GM12878 (cell line): ENCODE measurements around the gene ALOX12. TPM values are rescaled to one million over a fixed set of nuclear protein-coding genes. Genes with fewer than 3 reads are reported as not detected.
"Not testable (repeated sequence)": the region's sequence is repeated elsewhere in the genome, so short reads cannot be mapped to it uniquely, and the experiment has no call there.

Experiments used
- ATAC-seq: fragments of 200-7000 bp; cut with Tn5 transposase; 3 replicates; pipeline ENCODE4 v1.9.1; 2020; ENCODE audit warnings: mild to moderate bottlenecking, moderate library complexity
- BruUV-seq: library from RNA; stranded (reverse); fragments of 400-500 nt; replicated peaks from 2 replicates; lab custom pipeline; 2021; lab: Mats Ljungman, UMichigan
- CTCF ChIA-PET: fragments of 300-600 bp; sonication (Branson Sonifier 250); formaldehyde crosslinking; extraction: SDS; loops from one replicate; lab custom pipeline; 2021; ENCODE audit warnings: inconsistent platforms; lab: Yijun Ruan, JAX
- POLR2A ChIA-PET: fragments of 350-600 bp; formaldehyde crosslinking; extraction: SDS; loops from one replicate; lab custom pipeline; 2021; ENCODE audit warnings: inconsistent platforms; lab: Charles Lee
- RAD21 ChIA-PET: fragments of 300-600 bp; sonication (Branson Sonifier 250); formaldehyde crosslinking; loops from one replicate; lab custom pipeline; 2023; ENCODE audit warnings: antibody characterized with exemption; ENCODE audit not compliant: unreplicated experiment; lab: Charles Lee
- SMC1A ChIA-PET: fragments of 300-600 bp; sonication (Branson Sonifier 250); formaldehyde crosslinking; loops from one replicate; lab custom pipeline; 2023; ENCODE audit not compliant: unreplicated experiment, uncharacterized antibody; lab: Charles Lee
- DNase-seq: peaks from one replicate; pipeline ENCODE4 v3.0.0-alpha.2; 2011; ENCODE audit warnings: low read depth, low spot score
- FAIRE-seq: peaks from 3 replicates; lab custom pipeline; 2011; peaks lifted over from hg19 to GRCh38; lab: Jason Lieb, UNC
- H2AFZ ChIP-seq: 2 replicates; pipeline ENCODE4 v1.6.0; 2011; ENCODE audit warnings: low read depth, low read length, control low read depth; ENCODE audit not compliant: control insufficient read depth
- H3K27ac ChIP-seq: 2 replicates; pipeline ENCODE4 v1.5.1; 2011; ENCODE audit warnings: control low read depth; ENCODE audit not compliant: control insufficient read depth, insufficient read depth
- H3K27me3 ChIP-seq, 2 experiments: replicated peaks in 1 of 2; 2 replicates each; pipeline versions ENCODE4 v1.6.0 to v1.6.1; 2011; ENCODE audit warnings: low read length in 1 of 2; ENCODE audit not compliant: control insufficient read depth in 2 of 2, insufficient read depth in 2 of 2
- H3K36me3 ChIP-seq, 2 experiments: 2 replicates each; pipeline ENCODE4 v1.5.1; 2011; ENCODE audit warnings: low read length in 1 of 2; ENCODE audit not compliant: control insufficient read depth in 2 of 2, insufficient read depth in 2 of 2
- H3K4me1 ChIP-seq: 2 replicates; pipeline ENCODE4 v1.6.1; 2011; ENCODE audit warnings: mild to moderate bottlenecking, low read length, moderate library complexity, mixed read lengths; ENCODE audit not compliant: control insufficient read depth, insufficient read depth
- H3K4me2 ChIP-seq: 2 replicates; pipeline ENCODE4 v1.6.0; 2011; ENCODE audit warnings: control low read depth; ENCODE audit not compliant: control insufficient read depth, insufficient read depth
- H3K4me3 ChIP-seq: fragments of 200-600 bp; sonication (generic); 2 replicates; pipeline ENCODE4 v1.5.1; 2016
- H3K79me2 ChIP-seq: 2 replicates; pipeline ENCODE4 v1.6.0; 2011; ENCODE audit warnings: low read length; ENCODE audit not compliant: control insufficient read depth, insufficient read depth
- H3K9ac ChIP-seq: 2 replicates; pipeline ENCODE4 v1.8.0; 2011; ENCODE audit warnings: low read length, control low read depth, mixed read lengths; ENCODE audit not compliant: control insufficient read depth, insufficient read depth
- H3K9me3 ChIP-seq: replicated peaks from 3 replicates; pipeline ENCODE4 v1.5.1; 2011; ENCODE audit warnings: mild to moderate bottlenecking, low read length; ENCODE audit not compliant: control insufficient read depth, insufficient read depth
- H4K20me1 ChIP-seq: 2 replicates; pipeline ENCODE4 v1.6.0; 2011; ENCODE audit not compliant: control insufficient read depth, insufficient read depth
- CHD2 ChIP-seq: IDR thresholded peaks from 2 replicates; pipeline ENCODE4 v1.6.1; 2011; ENCODE audit warnings: low read depth, low read length, improper control_type of control experiment, borderline replicate concordance
- HDAC6 ChIP-seq: fragments of 200-600 bp; sonication (generic); IDR thresholded peaks from one replicate; pipeline ENCODE4 v1.8.0; 2017; ENCODE audit warnings: antibody characterized with exemption; ENCODE audit not compliant: unreplicated experiment
- PBX3 ChIP-seq: IDR thresholded peaks from 2 replicates; pipeline ENCODE4 v1.6.1; 2011; ENCODE audit warnings: mild to moderate bottlenecking, low read depth, low read length, moderate library complexity; ENCODE audit not compliant: insufficient replicate concordance
- PKNOX1 ChIP-seq: fragments of 450-650 bp; IDR thresholded peaks from 2 replicates; pipeline ENCODE4 v1.6.1; 2016; ENCODE audit warnings: mild to moderate bottlenecking
- SIN3A ChIP-seq: IDR thresholded peaks from 2 replicates; pipeline ENCODE4 v1.6.1; 2012; ENCODE audit warnings: low read depth, low read length, improper control_type of control experiment
- YY1 ChIP-seq: IDR thresholded peaks from 2 replicates; pipeline ENCODE4 v1.6.1; 2011; ENCODE audit warnings: low read depth, mild to moderate bottlenecking, low read length
- ZSCAN29 ChIP-seq: fragments of 450-650 bp; IDR thresholded peaks from 2 replicates; pipeline ENCODE4 v1.6.1; 2017; ENCODE audit warnings: mild to moderate bottlenecking, moderate library complexity
- WGBS: methylation state at CpG from one replicate; pipeline ENCODE4 v1.1.6; 2016; ENCODE audit warnings: low lambda C conversion rate; ENCODE audit not compliant: insufficient replicate concordance, insufficient coverage; ENCODE audit errors: missing lambda C conversion rate; 5-methylcytosine and 5-hydroxymethylcytosine counted together
- in situ Hi-C: fragments of 300-500 bp; cut with MboI; formaldehyde crosslinking; loops from 9 replicates; pipeline ENCODE4 v1.14.3; 2018; ENCODE audit warnings: mixed read lengths
- intact Hi-C: fragments of 100-400 bp; cut with micrococcal nuclease; formaldehyde crosslinking; loops from one replicate; pipeline ENCODE4 v1.14.2; 2022; ENCODE audit not compliant: unreplicated experiment
- polyA plus RNA-seq, 11 experiments: library from polyadenylated mRNA; depleted of rRNA in 4 of 11; unstranded in 6 of 11; stranded (reverse) in 5 of 11; fragments of >200 nt; fragmentation: Nextera tagmentation in 4 of 11; fragmentation: Illumina TruSeq in 1 of 11; extraction: Ambion mirVana in 4 of 11; extraction: Trizol in 1 of 11; gene quantifications; 1 replicate in 1 of 11; 2 replicates in 10 of 11; pipeline versions ENCODE4 v1.2.1 to v1.2.3, GENCODE V29; 2011 to 2016; ENCODE audit warnings: inconsistent platforms in 2 of 11, missing spikeins in 2 of 11, low read depth in 1 of 11
- total RNA-seq, 4 experiments: library from RNA; depleted of rRNA in 3 of 4; stranded (reverse); fragments of >200 nt in 3 of 4; fragmentation: Illumina TruSeq in 1 of 4; extraction: Trizol in 1 of 4; gene quantifications; 2 replicates each; pipeline versions ENCODE4 v1.2.1 to v1.2.3, GENCODE V29; 2013 to 2021

Gene ALOX12
- total and polyA plus RNA-seq, 10 of the 15 experiments (the other 5 are each of a cell fraction or from before 2014, with no cell fraction given): 0.23 to 0.82 (median 0.58) TPM; not detected in 6

- POLR2A ChIA-PET: interaction anchor here (0.6 kb wide), 1 partner anchor 84 kb away, joined by 3 read pairs; no protein-coding TSS in a partner anchor
- CTCF ChIA-PET: interaction anchor here (0.6 to 21.9 kb wide), 3 partner anchors 89 to 386 kb away, joined by 3 to 590 read pairs (median 3); no protein-coding TSS in a partner anchor
- ATAC-seq (no peak), FAIRE-seq (no peak), DNase-seq (no peak)
- Histone ChIP-seq H3K4me1 (peaks cover 7% of the 10 kb centered on the region), H3K9ac (no peak overlapping the region), H3K9me3 (no peaks in the 10 kb centered on the region), H2AFZ (no peak overlapping the region), H3K27ac (no peak overlapping the region), H3K36me3 (no peaks in the 10 kb centered on the region), H3K4me3 (no peak overlapping the region), H4K20me1 (no peaks in the 10 kb centered on the region), H3K27me3 (no peaks in the 10 kb centered on the region; a peak in 1 of 4 replicates), H3K79me2 (no peaks in the 10 kb centered on the region), H3K4me2 (no peak overlapping the region)
- RAD21 ChIA-PET: interaction anchor here (10.0 kb wide), 1 partner anchor 87 kb away, joined by 269 read pairs; no protein-coding TSS in a partner anchor
- 46% methylated on average over 6 of the region's 6 CpGs for WGBS
- intact Hi-C loops: loop anchor here (10.0 kb wide), 1 partner anchor 386 kb away; the partner anchor contains the start of genes FGF11 and TMEM102
- SMC1A ChIA-PET: interaction anchor here (13.6 kb wide), 1 partner anchor 88 kb away, joined by 356 read pairs; no protein-coding TSS in a partner anchor
- TF ChIP-seq YY1: no peak
- no peak for TF ChIP-seq PBX3
- no peak for TF ChIP-seq ZSCAN29
- TF ChIP-seq PKNOX1: no peak
- no peak for TF ChIP-seq HDAC6
- TF ChIP-seq SIN3A: no peak
- TF ChIP-seq CHD2: no peak
- no TSS peak for BruUV-seq
- in situ Hi-C loops: loop anchor here (25.0 kb wide), 1 partner anchor 513 kb away; the partner anchor contains the start of genes SENP3 and TNFSF13
Observed at GRCh38 chr17:7048968-7049367, 53.1 kb downstream of the ALOX12 start.

GRCh38 chr17:7050583-7050982 is 54.7 kb downstream of the ALOX12 start:
- H3K9me3 ChIP-seq, DNase-seq, H3K27me3 ChIP-seq, H3K79me2 ChIP-seq, H3K9ac ChIP-seq, H2AFZ ChIP-seq, ATAC-seq, FAIRE-seq, H3K27ac ChIP-seq, BruUV-seq, H3K4me3 ChIP-seq, H3K4me2 ChIP-seq, H3K4me1 ChIP-seq, H4K20me1 ChIP-seq, intact Hi-C loops, H3K36me3 ChIP-seq: not testable (repeated sequence)
- ChIA-PET RAD21 (interaction anchor here (1.6 to 10.0 kb wide), 2 partner anchors 86 to 127 kb away, joined by 4 to 269 read pairs; no protein-coding TSS in a partner anchor), CTCF (interaction anchor here (0.6 to 21.9 kb wide), 8 partner anchors 12 to 135 kb away, joined by 3 to 590 read pairs (median 5); partner anchors contain the start of genes ASGR1 and SLC16A13), SMC1A (interaction anchor here (1.0 to 13.6 kb wide), 3 partner anchors 86 to 207 kb away, joined by 3 to 356 read pairs (median 7); no protein-coding TSS in a partner anchor), POLR2A (interaction anchor here (0.8 kb wide), 1 partner anchor 83 kb away, joined by 11 read pairs; no protein-coding TSS in a partner anchor)
- in situ Hi-C loops: loop anchor here (5.0 kb wide), 1 partner anchor 87 kb away; no protein-coding TSS in a partner anchor
- 27% methylated on average over 9 of the region's 9 CpGs for WGBS
